ENCODE results near the gene SERTM1.

DNA sequence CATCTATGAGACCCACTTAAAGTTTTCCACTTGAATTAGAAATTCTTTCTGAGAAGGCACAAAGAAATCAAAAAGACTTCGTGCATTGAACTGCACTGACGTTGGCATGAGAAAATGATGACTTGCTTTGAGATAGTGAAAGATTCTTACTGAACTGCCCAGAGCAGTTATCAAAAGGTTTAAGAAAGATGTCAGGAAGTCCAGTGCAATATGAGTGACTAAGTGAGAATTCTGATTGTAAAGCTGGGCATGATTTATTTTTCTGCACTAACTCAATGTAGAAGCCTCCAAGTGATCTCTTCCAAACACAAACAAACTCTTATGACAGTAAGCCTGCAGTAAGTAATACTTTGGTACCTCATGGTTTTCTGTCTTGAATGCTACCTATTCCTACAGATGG is 52.1 kb downstream of the SERTM1 start:
- no peak for TF ChIP-seq POLR2A (IDR thresholded peaks at IDR 0.05)
- TF ChIP-seq, protein P1, sequence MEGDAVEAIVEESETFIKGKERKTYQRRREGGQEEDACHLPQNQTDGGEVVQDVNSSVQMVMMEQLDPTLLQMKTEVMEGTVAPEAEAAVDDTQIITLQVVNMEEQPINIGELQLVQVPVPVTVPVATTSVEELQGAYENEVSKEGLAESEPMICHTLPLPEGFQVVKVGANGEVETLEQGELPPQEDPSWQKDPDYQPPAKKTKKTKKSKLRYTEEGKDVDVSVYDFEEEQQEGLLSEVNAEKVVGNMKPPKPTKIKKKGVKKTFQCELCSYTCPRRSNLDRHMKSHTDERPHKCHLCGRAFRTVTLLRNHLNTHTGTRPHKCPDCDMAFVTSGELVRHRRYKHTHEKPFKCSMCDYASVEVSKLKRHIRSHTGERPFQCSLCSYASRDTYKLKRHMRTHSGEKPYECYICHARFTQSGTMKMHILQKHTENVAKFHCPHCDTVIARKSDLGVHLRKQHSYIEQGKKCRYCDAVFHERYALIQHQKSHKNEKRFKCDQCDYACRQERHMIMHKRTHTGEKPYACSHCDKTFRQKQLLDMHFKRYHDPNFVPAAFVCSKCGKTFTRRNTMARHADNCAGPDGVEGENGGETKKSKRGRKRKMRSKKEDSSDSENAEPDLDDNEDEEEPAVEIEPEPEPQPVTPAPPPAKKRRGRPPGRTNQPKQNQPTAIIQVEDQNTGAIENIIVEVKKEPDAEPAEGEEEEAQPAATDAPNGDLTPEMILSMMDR (IDR thresholded peaks at IDR 0.05): no peak

Data from gastroesophageal sphincter (tissue), 3 donors.